NCI-H524 (cell line): ENCODE measurements around the gene PCDH11X.
"Not testable (repeated sequence)": the region's sequence is repeated elsewhere in the genome, so short reads cannot be mapped to it uniquely, and the experiment has no call there.

Experiments used
- DNase-seq, 2 experiments: peaks; one replicate each; lab custom pipeline; 2025; lab: John Stamatoyannopoulos, UW

The PCDH11X gene

GRCh38 chrX:91779135-91779534 lies at the start of gene PCDH11X:
Gene PCDH11X, plus strand, starts transcription at chrX:91779375. Its CDS starts 56,130 bp downstream, at chrX:91835505.
- DNase-seq, result peak; percentile 71 to 81

- not testable (repeated sequence) for DNase-seq
Measured at GRCh38 chrX:91747446-91747845, 31.7 kb upstream of the PCDH11X start.

- DNase-seq, result not testable (repeated sequence)
Measured at GRCh38 chrX:91753022-91753421, 26.2 kb upstream of the PCDH11X start.

- peak in 1 of 2 experiments; percentile 7 for DNase-seq
Measured at GRCh38 chrX:91770619-91771488, 8.3 kb upstream of the PCDH11X start.

- DNase-seq, result peak; percentile 24 to 45
Measured at GRCh38 chrX:91773943-91774342, 5.2 kb upstream of the PCDH11X start.

GRCh38 chrX:91780008-91780407 lies 833 bp downstream of the PCDH11X start:
- DNase-seq, result peak in 1 of 2 experiments; percentile 37

- DNase-seq, result peak in 1 of 2 experiments; percentile 22
Measured at GRCh38 chrX:91780698-91781097, 1.5 kb downstream of the PCDH11X start.

- DNase-seq, result peak in 1 of 2 experiments; percentile 18
Measured at GRCh38 chrX:91781553-91782298, 2.6 kb downstream of the PCDH11X start.

- not testable (repeated sequence) for DNase-seq
Measured at GRCh38 chrX:91782825-91783224, 3.6 kb downstream of the PCDH11X start.

GRCh38 chrX:91817537-91817936 lies 38.4 kb downstream of the PCDH11X start:
- not testable (repeated sequence) for DNase-seq

GRCh38 chrX:91825321-91825720 lies 46.1 kb downstream of the PCDH11X start:
- DNase-seq, result not testable (repeated sequence)
